ENCODE data around the gene TRIM5.
"Not testable (repeated sequence)": the region's sequence is repeated elsewhere in the genome, so short reads cannot be mapped to it uniquely, and the experiment has no call there.

TRIM5 gene

GRCh38 chr11:5690736-5691135, 5.9 kb upstream of the TRIM5 start:
- TF ChIP-seq CTCF (IDR thresholded peaks at IDR 0.05; ENCODE audit: unreplicated experiment in 3 of 3) = no peak
- no peaks in the 10 kb centered on the region for H3K27me3 Mint-ChIP-seq (ENCODE audit: low read depth)
- H3K4me3 Mint-ChIP-seq = peak overlapping the region in 1 of 3 experiments; percentile 57
- H3K9me3 Mint-ChIP-seq = no peaks in the 10 kb centered on the region
- H3K27ac Mint-ChIP-seq = peak overlapping the region in 2 of 3 experiments; percentile 36 to 88
- no peaks in the 10 kb centered on the region for H3K36me3 Mint-ChIP-seq (ENCODE audit: low read depth)
- H3K4me1 Mint-ChIP-seq = peaks cover 9% of the 10 kb centered on the region

- peak overlapping the region in 1 of 3 experiments; percentile 57 for H3K4me3 Mint-ChIP-seq
- no peak for TF ChIP-seq CTCF (IDR thresholded peaks at IDR 0.05; ENCODE audit: unreplicated experiment in 3 of 3)
- peak overlapping the region in 2 of 3 experiments; percentile 36 to 88 for H3K27ac Mint-ChIP-seq
- H3K36me3 Mint-ChIP-seq (ENCODE audit: low read depth) = no peaks in the 10 kb centered on the region
- H3K9me3 Mint-ChIP-seq = no peaks in the 10 kb centered on the region
- H3K27me3 Mint-ChIP-seq (ENCODE audit: low read depth) = no peaks in the 10 kb centered on the region
- peaks cover 10% of the 10 kb centered on the region for H3K4me1 Mint-ChIP-seq
Measured at GRCh38 chr11:5690216-5690615, 5.3 kb upstream of the TRIM5 start.

- Mint-ChIP-seq H3K36me3 (ENCODE audit: low read depth) (no peaks in the 10 kb centered on the region), H3K27me3 (ENCODE audit: low read depth) (no peaks in the 10 kb centered on the region), H3K4me3 (peak within 1 kb of the TSS in 2 of 3 experiments; percentile 5 to 57), H3K27ac (peak within 1 kb of the TSS; percentile 74 to 88 (median 87)), H3K4me1 (peaks cover 17% of the 10 kb centered on the region), H3K9me3 (peaks cover 2% of the 10 kb centered on the region)
- TF ChIP-seq CTCF (IDR thresholded peaks at IDR 0.05; ENCODE audit: unreplicated experiment in 3 of 3) = no peak
Measured at GRCh38 chr11:5689551-5689983, 4.7 kb upstream of the TRIM5 start, which contains the start of gene TRIM22. TSS of gene TRIM22 (plus strand) at chr11:5689790. CDS start at chr11:5696233, 6,443 bp downstream.

GRCh38 chr11:5688482-5688881, 3.6 kb upstream of the TRIM5 start:
- Mint-ChIP-seq H3K36me3 (ENCODE audit: low read depth) (peaks cover 7% of the 10 kb centered on the region), H3K4me3 (no peak overlapping the region), H3K9me3 (peaks cover 2% of the 10 kb centered on the region), H3K27me3 (ENCODE audit: low read depth) (no peaks in the 10 kb centered on the region), H3K27ac (no peak overlapping the region), H3K4me1 (peaks cover 28% of the 10 kb centered on the region)
- TF ChIP-seq CTCF (IDR thresholded peaks at IDR 0.05; ENCODE audit: unreplicated experiment in 3 of 3) = no peak

GRCh38 chr11:5686426-5686825, 1.6 kb upstream of the TRIM5 start:
- H3K27ac Mint-ChIP-seq = no peak overlapping the region
- H3K9me3 Mint-ChIP-seq = peaks cover 2% of the 10 kb centered on the region
- H3K36me3 Mint-ChIP-seq (ENCODE audit: low read depth) = peaks cover 16% of the 10 kb centered on the region
- no peaks in the 10 kb centered on the region for H3K27me3 Mint-ChIP-seq (ENCODE audit: low read depth)
- H3K4me1 Mint-ChIP-seq = peaks cover 29% of the 10 kb centered on the region
- TF ChIP-seq CTCF (IDR thresholded peaks at IDR 0.05; ENCODE audit: unreplicated experiment in 3 of 3) = no peak
- H3K4me3 Mint-ChIP-seq = no peak overlapping the region

GRCh38 chr11:5684036-5684645, 733 bp downstream of the TRIM5 start:
- Mint-ChIP-seq H3K9me3 (peaks cover 8% of the 10 kb centered on the region), H3K4me1 (peaks cover 19% of the 10 kb centered on the region), H3K36me3 (ENCODE audit: low read depth) (peaks cover 39% of the 10 kb centered on the region), H3K4me3 (peak overlapping the region; percentile 91 to 98 (median 97)), H3K27ac (peak overlapping the region; percentile 100), H3K27me3 (ENCODE audit: low read depth) (no peaks in the 10 kb centered on the region)
- no peak for TF ChIP-seq CTCF (IDR thresholded peaks at IDR 0.05; ENCODE audit: unreplicated experiment in 3 of 3)

GRCh38 chr11:5683620-5684019, 1.3 kb downstream of the TRIM5 start:
- not testable (repeated sequence) for H3K9me3 Mint-ChIP-seq; H3K27me3 Mint-ChIP-seq (ENCODE audit: low read depth)
- Mint-ChIP-seq H3K27ac (peak overlapping the region; percentile 100), H3K36me3 (ENCODE audit: low read depth) (peaks cover 45% of the 10 kb centered on the region), H3K4me1 (peaks cover 19% of the 10 kb centered on the region), H3K4me3 (peak overlapping the region; percentile 91 to 98 (median 97))

GRCh38 chr11:5682890-5683441, 1.9 kb downstream of the TRIM5 start:
- H3K27me3 Mint-ChIP-seq (ENCODE audit: low read depth) = not testable (repeated sequence)
- peak overlapping the region in 1 of 3 experiments; percentile 100 for H3K27ac Mint-ChIP-seq
- peaks cover 19% of the 10 kb centered on the region for H3K4me1 Mint-ChIP-seq
- H3K4me3 Mint-ChIP-seq = peak overlapping the region in 1 of 3 experiments; percentile 91
- H3K36me3 Mint-ChIP-seq (ENCODE audit: low read depth) = peaks cover 51% of the 10 kb centered on the region
- H3K9me3 Mint-ChIP-seq = peaks cover 11% of the 10 kb centered on the region

Measured in nephron (organoid).